SU-DHL-6 (cell line): Measurements from ENCODE around the gene CCDC40.

Experiments used
- H2AFZ ChIP-seq: fragments of 200-600 bp; sonication (generic); 2 replicates; pipeline ENCODE4 v1.6.1; 2014; ENCODE audit warnings: low read depth, mild to moderate bottlenecking, moderate library complexity, mixed read lengths, antibody characterized with exemption, low read length; ENCODE audit not compliant: severe bottlenecking
- H3F3A ChIP-seq: fragments of 200-600 bp; shearing (Covaris generic); 2 replicates; pipeline ENCODE4 v1.6.0; 2016; ENCODE audit warnings: antibody characterized with exemption, mild to moderate bottlenecking; ENCODE audit not compliant: insufficient read depth
- H3K27ac ChIP-seq: fragments of 200-600 bp; sonication (generic); 2 replicates; pipeline ENCODE4 v1.5.1; 2016; ENCODE audit warnings: low read depth, mild to moderate bottlenecking, low read length, moderate library complexity, mixed read lengths
- H3K27me3 ChIP-seq: fragments of 200-600 bp; sonication (generic), shearing (Covaris generic); 2 replicates; pipeline ENCODE4 v1.6.0; 2014; ENCODE audit warnings: mild to moderate bottlenecking, low read length
- H3K36me3 ChIP-seq: fragments of 200-600 bp; sonication (generic); 2 replicates; pipeline ENCODE4 v1.6.1; 2014; ENCODE audit warnings: mild to moderate bottlenecking, low read length, mixed read lengths
- H3K4me2 ChIP-seq: fragments of 300-600, 200-600 bp; shearing (Covaris generic), sonication (generic); 2 replicates; pipeline ENCODE4 v1.6.0; 2014; ENCODE audit warnings: low read length, low read depth, mild to moderate bottlenecking; ENCODE audit not compliant: poor library complexity, severe bottlenecking
- H3K4me3 ChIP-seq: fragments of 200-600 bp; sonication (generic); 2 replicates; pipeline ENCODE4 v1.5.1; 2014; ENCODE audit warnings: antibody characterized with exemption, low read length, mild to moderate bottlenecking, mixed read lengths; ENCODE audit not compliant: insufficient read depth, poor library complexity, severe bottlenecking
- H3K79me2 ChIP-seq: fragments of 200-600 bp; sonication (generic); 2 replicates; pipeline ENCODE4 v1.6.1; 2014; ENCODE audit warnings: mild to moderate bottlenecking, low read length, moderate library complexity; ENCODE audit not compliant: insufficient read depth
- H3K9ac ChIP-seq: fragments of 200-600 bp; sonication (generic); 2 replicates; pipeline ENCODE4 v1.7.0; 2014; ENCODE audit warnings: mild to moderate bottlenecking, low read length
- H3K9me2 ChIP-seq: fragments of 200-600 bp; sonication (generic); replicated peaks from 2 replicates; pipeline ENCODE4 v1.6.1; 2014; ENCODE audit warnings: low read length; ENCODE audit not compliant: insufficient read depth
- H3K9me3 ChIP-seq: fragments of 200-600 bp; sonication (generic); 2 replicates; pipeline ENCODE4 v1.6.1; 2014; ENCODE audit warnings: low read length, mixed read lengths; ENCODE audit not compliant: insufficient read depth
- H4K20me1 ChIP-seq: fragments of 200-600 bp; sonication (generic); 2 replicates; pipeline ENCODE4 v1.6.1; 2014; ENCODE audit warnings: low read depth, mild to moderate bottlenecking, antibody characterized with exemption, low read length, moderate library complexity, mixed read lengths
- CTCF ChIP-seq: fragments of 200-600 bp; sonication (generic); IDR thresholded peaks from one replicate; pipeline ENCODE4 v1.5.1; 2017; ENCODE audit warnings: antibody characterized with exemption, mild to moderate bottlenecking, low read length, moderate library complexity; ENCODE audit not compliant: insufficient read depth, poor library complexity, severe bottlenecking
- EZH2phosphoT487 ChIP-seq: fragments of 200-600 bp; sonication (generic), shearing (Covaris generic); conservative IDR thresholded peaks from 2 replicates; pipeline ENCODE4 v1.6.1; 2018; ENCODE audit warnings: mild to moderate bottlenecking, antibody characterized with exemption, low read length, moderate library complexity, mixed read lengths

CCDC40 gene

DNA sequence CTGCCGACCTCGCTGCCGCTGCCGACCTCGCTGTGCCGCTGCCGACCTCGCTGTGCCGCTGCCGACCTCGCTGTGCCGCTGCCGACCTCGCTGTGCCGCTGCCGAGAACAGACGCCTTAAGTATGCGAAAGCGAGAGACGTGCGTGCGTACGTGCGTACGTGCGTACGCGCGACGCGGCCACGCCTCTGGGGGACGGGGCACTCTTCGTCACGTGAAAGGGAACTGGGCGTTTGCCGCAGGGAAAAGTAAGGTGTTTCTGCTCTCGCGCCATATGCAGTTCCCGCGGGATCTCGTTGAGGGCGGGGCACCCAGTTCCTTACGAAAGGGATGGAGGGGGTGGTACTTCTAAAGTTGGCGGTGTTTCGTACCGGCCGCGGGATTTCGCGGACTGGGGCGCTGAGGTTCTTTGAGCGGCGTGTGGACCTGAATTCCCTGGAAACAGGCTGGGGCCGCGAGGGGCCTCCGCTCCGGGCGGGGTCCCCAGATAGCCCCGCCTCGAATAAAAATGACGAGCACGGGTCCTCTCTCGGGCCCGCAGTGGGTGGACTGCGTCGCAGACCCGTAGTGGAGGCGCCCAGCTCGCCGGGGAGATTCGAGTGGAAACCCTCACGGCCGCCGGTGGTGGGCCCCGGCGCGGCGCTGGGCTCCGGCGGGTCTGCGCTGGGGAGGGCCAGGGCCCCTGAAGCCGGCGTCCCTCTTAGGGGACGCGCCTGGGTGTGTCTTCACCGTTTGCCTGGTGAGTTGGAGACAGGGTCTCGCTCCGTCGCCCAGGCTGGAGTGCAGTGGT, 110.8 kb downstream of the CCDC40 start, which contains the start of gene EIF4A3:
Gene EIF4A3, minus strand, starts transcription at position 94 of the 788 bp plus-strand sequence. CDS start 167 bp downstream, outside the sequence.
- peak within 1 kb of the TSS; percentile 96 for H2AFZ ChIP-seq

More for the DNA sequence above, 110.8 kb downstream of the CCDC40 start, which contains the start of gene EIF4A3:
- H3K79me2 ChIP-seq, result peaks cover 44% of the 10 kb centered on the region
- peak within 1 kb of the TSS; percentile 99 for H3K4me3 ChIP-seq
- H4K20me1 ChIP-seq, result peaks cover 22% of the 10 kb centered on the region
- H3K9me3 ChIP-seq, result no peaks in the 10 kb centered on the region
- H3K27ac ChIP-seq, result peak within 1 kb of the TSS; percentile 62
- H3K9ac ChIP-seq, result peak within 1 kb of the TSS; percentile 99
- H3K36me3 ChIP-seq, result peaks cover 15% of the 10 kb centered on the region; the same call in 1 of the 2 replicates
- no peaks in the 10 kb centered on the region for H3F3A ChIP-seq
- H3K9me2 ChIP-seq, result no peaks in the 10 kb centered on the region
- no peaks in the 10 kb centered on the region for H3K27me3 ChIP-seq
- peak within 1 kb of the TSS; percentile 80 for H3K4me2 ChIP-seq
- TF ChIP-seq CTCF, result no peak
- TF ChIP-seq EZH2phosphoT487, result no peak
